HG03378 (cell line): ENCODE data around the gene RPS6KA2.
"Not testable (repeated sequence)": the region's sequence is repeated elsewhere in the genome, so short reads cannot be mapped to it uniquely, and the experiment has no call there.

Experiments used
- ATAC-seq: cut with Tn5 transposase; IDR thresholded peaks from one replicate; pipeline ENCODE4 v1.9.1; 2021; ENCODE audit warnings: mild to moderate bottlenecking, moderate library complexity; ENCODE audit not compliant: unreplicated experiment

RPS6KA2 gene

GRCh38 chr6:166411271-166411670, 215.8 kb downstream of the RPS6KA2 start:
- no peak for ATAC-seq

GRCh38 chr6:166410426-166410935, 216.6 kb downstream of the RPS6KA2 start:
- ATAC-seq = no peak

- no peak for ATAC-seq
These were observed 217.9 kb downstream of the RPS6KA2 start for GRCh38 chr6:166408936-166409755.

- no peak for ATAC-seq
These were observed 220.9 kb downstream of the RPS6KA2 start for GRCh38 chr6:166406197-166406596.

- ATAC-seq = no peak
These were observed 221.7 kb downstream of the RPS6KA2 start for GRCh38 chr6:166405386-166405785.

GRCh38 chr6:166402582-166403277, 224.3 kb downstream of the RPS6KA2 start:
- no peak for ATAC-seq

GRCh38 chr6:166400649-166401250, 226.3 kb downstream of the RPS6KA2 start:
- peak; percentile 86 for ATAC-seq

GRCh38 chr6:166400181-166400580, 226.9 kb downstream of the RPS6KA2 start:
- ATAC-seq = no peak

- no peak for ATAC-seq
These were observed 228.7 kb downstream of the RPS6KA2 start for GRCh38 chr6:166398348-166398747.

GRCh38 chr6:166397849-166398248, 229.2 kb downstream of the RPS6KA2 start:
- no peak for ATAC-seq

- ATAC-seq = no peak
These were observed 231.3 kb downstream of the RPS6KA2 start for GRCh38 chr6:166395778-166396177.

- ATAC-seq = no peak
These were observed 231.7 kb downstream of the RPS6KA2 start for GRCh38 chr6:166395351-166395750.

- no peak for ATAC-seq
These were observed 232.8 kb downstream of the RPS6KA2 start for GRCh38 chr6:166394036-166394892.

GRCh38 chr6:166393535-166393823, 233.6 kb downstream of the RPS6KA2 start:
- ATAC-seq = no peak

GRCh38 chr6:166392755-166393534, 234.1 kb downstream of the RPS6KA2 start:
- ATAC-seq = not testable (repeated sequence)

- no peak for ATAC-seq
These were observed 237.9 kb downstream of the RPS6KA2 start for GRCh38 chr6:166389119-166389518.

- ATAC-seq = no peak
These were observed 238.6 kb downstream of the RPS6KA2 start for GRCh38 chr6:166388290-166389004.

- no peak for ATAC-seq
These were observed 239.3 kb downstream of the RPS6KA2 start for GRCh38 chr6:166387642-166388289.

GRCh38 chr6:166387098-166387497, 240.0 kb downstream of the RPS6KA2 start:
- ATAC-seq = not testable (repeated sequence)
